ENCODE results near the gene BLOC1S1.

Gene BLOC1S1

DNA sequence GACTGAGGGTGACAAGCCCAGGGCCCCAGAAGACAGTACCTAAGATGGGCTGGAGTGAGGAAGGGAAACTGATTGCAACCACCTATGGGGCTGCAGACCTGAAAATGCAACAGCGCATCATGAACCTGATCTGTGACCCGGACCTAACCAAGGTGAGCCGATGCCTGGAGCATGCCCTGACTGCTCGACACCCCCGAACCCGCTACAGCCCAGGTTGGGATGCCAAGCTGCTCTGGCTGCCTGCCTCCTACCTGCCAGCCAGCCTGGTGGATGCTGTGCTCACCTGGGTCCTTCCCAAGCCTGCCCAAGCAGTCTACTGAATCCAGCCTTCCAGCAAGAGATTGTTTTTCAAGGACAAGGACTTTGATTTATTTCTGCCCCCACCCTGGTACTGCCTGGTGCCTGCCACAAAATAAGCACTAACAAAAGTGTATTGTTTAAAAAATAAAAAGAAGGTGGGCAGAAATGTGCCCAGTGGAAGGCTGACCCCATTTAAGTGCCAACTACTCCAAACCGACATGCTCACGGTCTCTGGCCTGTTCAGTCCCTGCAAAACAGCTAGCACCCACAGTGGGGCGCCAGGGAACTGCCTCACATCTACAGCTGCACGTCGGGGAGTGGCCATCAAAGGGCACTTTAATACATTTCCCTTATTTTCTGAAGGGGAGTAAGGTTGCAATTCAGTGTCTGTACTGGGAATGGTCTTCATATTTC lies 8.5 kb downstream of the BLOC1S1 start:
- Mint-ChIP-seq H3K9me3 (no peaks in the 10 kb centered on the region), H3K27ac (peak overlapping the region; percentile 29), H3K4me1 (peaks cover 51% of the 10 kb centered on the region), H3K4me3 (peak overlapping the region; percentile 16), H3K27me3 (ENCODE audit: low read depth, poor library complexity) (peaks cover under 1% of the 10 kb centered on the region), H3K36me3 (ENCODE audit: low read depth) (peaks cover 33% of the 10 kb centered on the region)
- TF ChIP-seq, protein P1, sequence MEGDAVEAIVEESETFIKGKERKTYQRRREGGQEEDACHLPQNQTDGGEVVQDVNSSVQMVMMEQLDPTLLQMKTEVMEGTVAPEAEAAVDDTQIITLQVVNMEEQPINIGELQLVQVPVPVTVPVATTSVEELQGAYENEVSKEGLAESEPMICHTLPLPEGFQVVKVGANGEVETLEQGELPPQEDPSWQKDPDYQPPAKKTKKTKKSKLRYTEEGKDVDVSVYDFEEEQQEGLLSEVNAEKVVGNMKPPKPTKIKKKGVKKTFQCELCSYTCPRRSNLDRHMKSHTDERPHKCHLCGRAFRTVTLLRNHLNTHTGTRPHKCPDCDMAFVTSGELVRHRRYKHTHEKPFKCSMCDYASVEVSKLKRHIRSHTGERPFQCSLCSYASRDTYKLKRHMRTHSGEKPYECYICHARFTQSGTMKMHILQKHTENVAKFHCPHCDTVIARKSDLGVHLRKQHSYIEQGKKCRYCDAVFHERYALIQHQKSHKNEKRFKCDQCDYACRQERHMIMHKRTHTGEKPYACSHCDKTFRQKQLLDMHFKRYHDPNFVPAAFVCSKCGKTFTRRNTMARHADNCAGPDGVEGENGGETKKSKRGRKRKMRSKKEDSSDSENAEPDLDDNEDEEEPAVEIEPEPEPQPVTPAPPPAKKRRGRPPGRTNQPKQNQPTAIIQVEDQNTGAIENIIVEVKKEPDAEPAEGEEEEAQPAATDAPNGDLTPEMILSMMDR (IDR thresholded peaks at IDR 0.05), result peak; percentile 51
- DNase-seq, result peak; percentile 54

- Mint-ChIP-seq H3K9me3 (no peaks in the 10 kb centered on the region), H3K27ac (peak overlapping the region; percentile 29), H3K36me3 (ENCODE audit: low read depth) (peaks cover 33% of the 10 kb centered on the region), H3K4me3 (peak overlapping the region; percentile 16), H3K27me3 (ENCODE audit: low read depth, poor library complexity) (peaks cover 2% of the 10 kb centered on the region), H3K4me1 (peaks cover 51% of the 10 kb centered on the region)
- DNase-seq, result no peak
- TF ChIP-seq, protein P1 (IDR thresholded peaks at IDR 0.05), result no peak
These were observed 9.1 kb downstream of the BLOC1S1 start for GRCh38 chr12:55724940-55725309.

GRCh38 chr12:55725556-55725955 lies 9.7 kb downstream of the BLOC1S1 start:
- Mint-ChIP-seq H3K4me3 (no peak overlapping the region), H3K27ac (no peak overlapping the region), H3K36me3 (ENCODE audit: low read depth) (peaks cover 33% of the 10 kb centered on the region), H3K27me3 (ENCODE audit: low read depth, poor library complexity) (peaks cover 2% of the 10 kb centered on the region), H3K9me3 (no peaks in the 10 kb centered on the region), H3K4me1 (peaks cover 56% of the 10 kb centered on the region)
- TF ChIP-seq, protein P1 (IDR thresholded peaks at IDR 0.05), result no peak
- no peak for DNase-seq

GRCh38 chr12:55726971-55727370 lies 11.1 kb downstream of the BLOC1S1 start:
- Mint-ChIP-seq H3K27ac (peak overlapping the region; percentile 91), H3K36me3 (ENCODE audit: low read depth) (peaks cover 33% of the 10 kb centered on the region), H3K4me3 (peak overlapping the region; percentile 90), H3K27me3 (ENCODE audit: low read depth, poor library complexity) (peaks cover 2% of the 10 kb centered on the region), H3K9me3 (no peaks in the 10 kb centered on the region), H3K4me1 (peaks cover 68% of the 10 kb centered on the region)
- DNase-seq, result no peak
- TF ChIP-seq, protein P1 (IDR thresholded peaks at IDR 0.05), result no peak

DNA sequence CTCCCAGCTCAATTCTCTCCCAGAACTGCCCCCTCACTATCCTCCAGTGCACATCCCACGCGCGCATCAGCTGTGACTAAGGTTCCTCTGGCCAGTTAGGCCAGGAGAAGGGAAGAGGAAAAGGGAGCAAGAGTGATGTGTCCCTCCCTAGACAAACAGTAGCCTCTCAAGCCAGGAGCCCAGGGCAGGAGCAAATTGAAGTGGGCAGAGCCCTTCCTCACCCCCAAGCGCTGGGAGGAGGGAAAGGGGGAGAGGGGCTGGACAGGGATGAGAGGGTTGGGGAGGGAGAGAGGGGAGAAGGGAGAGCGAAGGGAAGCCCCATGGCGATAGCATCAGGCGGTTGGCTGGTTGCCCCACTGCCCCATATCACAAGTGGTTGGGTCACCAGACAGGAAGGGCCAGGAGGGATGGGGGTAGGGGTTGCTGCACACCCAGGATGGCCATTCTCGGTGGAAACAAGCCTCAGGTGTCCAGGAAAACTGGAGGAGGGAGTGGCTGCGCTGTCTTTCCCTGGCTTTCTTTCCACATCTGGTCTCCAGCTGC lies 11.9 kb downstream of the BLOC1S1 start:
- TF ChIP-seq, protein P1 (IDR thresholded peaks at IDR 0.05), result no peak
- Mint-ChIP-seq H3K36me3 (ENCODE audit: low read depth) (peaks cover 33% of the 10 kb centered on the region), H3K9me3 (no peaks in the 10 kb centered on the region), H3K4me3 (peak overlapping the region; percentile 90), H3K4me1 (peaks cover 69% of the 10 kb centered on the region), H3K27ac (peak overlapping the region; percentile 91), H3K27me3 (ENCODE audit: low read depth, poor library complexity) (peaks cover 3% of the 10 kb centered on the region)
- no peak for DNase-seq

Measured in nephron progenitor cell (in vitro differentiated cells).